ENCODE data around the gene LRRC23. TPM values are rescaled to one million over a fixed set of nuclear protein-coding genes. Genes with fewer than 3 reads are reported as not detected.

The LRRC23 gene
- total and polyA plus RNA-seq, 2 of the 13 experiments (the other 11 are each of a cell fraction or from before 2014, with no cell fraction given) = 6.0 to 7.8 TPM

DNA sequence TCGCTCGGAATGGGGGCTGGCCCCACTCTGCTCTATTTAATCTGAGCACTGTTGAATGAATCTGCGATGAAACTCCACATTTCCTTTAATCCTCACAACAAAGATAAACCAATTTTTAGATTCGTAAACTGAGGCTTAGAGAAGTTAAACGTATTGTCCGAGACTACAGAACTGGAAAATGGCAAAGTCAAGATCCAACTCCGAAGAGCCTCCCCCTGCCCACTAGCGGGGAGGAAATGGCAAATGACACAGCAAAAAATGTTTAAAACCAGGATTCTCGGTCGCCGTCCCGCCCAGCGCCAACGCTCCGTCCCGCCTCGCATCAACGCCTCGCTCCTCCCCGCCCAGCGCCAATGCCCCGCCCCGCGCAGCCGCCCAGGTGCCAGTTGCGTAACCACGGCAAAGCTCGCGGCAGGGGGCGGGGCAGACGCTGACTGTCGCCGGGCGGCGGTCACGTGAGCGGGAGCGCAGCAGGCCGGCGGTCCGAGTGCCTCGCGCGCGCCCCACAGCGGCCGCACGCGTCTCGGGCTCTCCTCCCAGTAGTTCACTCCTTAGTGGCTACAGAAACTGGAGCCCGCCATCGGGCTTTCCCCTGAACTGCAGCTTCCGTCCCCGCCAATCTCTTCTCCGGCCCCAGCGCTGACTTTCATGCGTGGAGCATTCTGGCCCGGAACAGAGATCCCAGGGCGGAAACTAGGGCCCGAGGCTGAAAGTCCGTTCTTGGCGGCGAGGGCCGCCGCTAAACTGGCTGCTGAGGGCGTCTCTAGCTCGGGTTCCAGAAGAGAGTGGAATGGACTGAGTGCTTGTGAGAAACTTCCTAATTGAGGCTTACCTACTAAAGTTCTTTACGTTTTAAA lies 13.6 kb upstream of the LRRC23 start (continued):
- TF ChIP-seq, protein P1, sequence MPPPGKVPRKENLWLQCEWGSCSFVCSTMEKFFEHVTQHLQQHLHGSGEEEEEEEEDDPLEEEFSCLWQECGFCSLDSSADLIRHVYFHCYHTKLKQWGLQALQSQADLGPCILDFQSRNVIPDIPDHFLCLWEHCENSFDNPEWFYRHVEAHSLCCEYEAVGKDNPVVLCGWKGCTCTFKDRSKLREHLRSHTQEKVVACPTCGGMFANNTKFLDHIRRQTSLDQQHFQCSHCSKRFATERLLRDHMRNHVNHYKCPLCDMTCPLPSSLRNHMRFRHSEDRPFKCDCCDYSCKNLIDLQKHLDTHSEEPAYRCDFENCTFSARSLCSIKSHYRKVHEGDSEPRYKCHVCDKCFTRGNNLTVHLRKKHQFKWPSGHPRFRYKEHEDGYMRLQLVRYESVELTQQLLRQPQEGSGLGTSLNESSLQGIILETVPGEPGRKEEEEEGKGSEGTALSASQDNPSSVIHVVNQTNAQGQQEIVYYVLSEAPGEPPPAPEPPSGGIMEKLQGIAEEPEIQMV (CRISPR knock-in tag; IDR thresholded peaks at IDR 0.05; ENCODE audit: low read depth) = peak; percentile 80; the same call in 1 of the 2 replicates
- TF ChIP-seq SAFB2 (CRISPR knock-in tag; IDR thresholded peaks at IDR 0.05; ENCODE audit: borderline replicate concordance, low read depth) (peak; percentile 89; the same call in 1 of the 2 replicates), MXI1 (IDR thresholded peaks at IDR 0.05; ENCODE audit: borderline replicate concordance, low read depth, low read length) (peak; percentile 87; the same call in 1 of the 3 replicates), ZNF496 (CRISPR knock-in tag; IDR thresholded peaks at IDR 0.05; ENCODE audit: insufficient replicate concordance) (no peak), PTBP1 (IDR thresholded peaks at IDR 0.05; ENCODE audit: low read depth, low read length, poor library complexity, severe bottlenecking) (peak; percentile 41), ZC3H13 (CRISPR knock-in tag; IDR thresholded peaks at IDR 0.05) (peak; percentile 98), TAF15 (IDR thresholded peaks at IDR 0.05; ENCODE audit: low read depth, low read length, poor library complexity, severe bottlenecking) (peak; percentile 74), HNRNPL (IDR thresholded peaks at IDR 0.05; ENCODE audit: low read depth, low read length) (no peak), MIXL1 (CRISPR knock-in tag; IDR thresholded peaks at IDR 0.05) (peak; percentile 38; the same call in 1 of the 2 replicates), ZNF614 (CRISPR knock-in tag; IDR thresholded peaks at IDR 0.05; ENCODE audit: borderline replicate concordance) (peak; percentile 91; the same call in 1 of the 2 replicates), ZNF33B (CRISPR knock-in tag; IDR thresholded peaks at IDR 0.05) (no peak; the same call in 1 of the 2 replicates), RNF2 (conservative IDR thresholded peaks at IDR 0.05; ENCODE audit: low read depth) (no peak; the same call in 1 of the 2 replicates), SIX4 (CRISPR knock-in tag; IDR thresholded peaks at IDR 0.05) (no peak)
- TF ChIP-seq, protein P2, sequence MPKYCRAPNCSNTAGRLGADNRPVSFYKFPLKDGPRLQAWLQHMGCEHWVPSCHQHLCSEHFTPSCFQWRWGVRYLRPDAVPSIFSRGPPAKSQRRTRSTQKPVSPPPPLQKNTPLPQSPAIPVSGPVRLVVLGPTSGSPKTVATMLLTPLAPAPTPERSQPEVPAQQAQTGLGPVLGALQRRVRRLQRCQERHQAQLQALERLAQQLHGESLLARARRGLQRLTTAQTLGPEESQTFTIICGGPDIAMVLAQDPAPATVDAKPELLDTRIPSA (CRISPR knock-in tag; IDR thresholded peaks at IDR 0.05; ENCODE audit: borderline replicate concordance) = no peak
- TF ChIP-seq, protein P3, sequence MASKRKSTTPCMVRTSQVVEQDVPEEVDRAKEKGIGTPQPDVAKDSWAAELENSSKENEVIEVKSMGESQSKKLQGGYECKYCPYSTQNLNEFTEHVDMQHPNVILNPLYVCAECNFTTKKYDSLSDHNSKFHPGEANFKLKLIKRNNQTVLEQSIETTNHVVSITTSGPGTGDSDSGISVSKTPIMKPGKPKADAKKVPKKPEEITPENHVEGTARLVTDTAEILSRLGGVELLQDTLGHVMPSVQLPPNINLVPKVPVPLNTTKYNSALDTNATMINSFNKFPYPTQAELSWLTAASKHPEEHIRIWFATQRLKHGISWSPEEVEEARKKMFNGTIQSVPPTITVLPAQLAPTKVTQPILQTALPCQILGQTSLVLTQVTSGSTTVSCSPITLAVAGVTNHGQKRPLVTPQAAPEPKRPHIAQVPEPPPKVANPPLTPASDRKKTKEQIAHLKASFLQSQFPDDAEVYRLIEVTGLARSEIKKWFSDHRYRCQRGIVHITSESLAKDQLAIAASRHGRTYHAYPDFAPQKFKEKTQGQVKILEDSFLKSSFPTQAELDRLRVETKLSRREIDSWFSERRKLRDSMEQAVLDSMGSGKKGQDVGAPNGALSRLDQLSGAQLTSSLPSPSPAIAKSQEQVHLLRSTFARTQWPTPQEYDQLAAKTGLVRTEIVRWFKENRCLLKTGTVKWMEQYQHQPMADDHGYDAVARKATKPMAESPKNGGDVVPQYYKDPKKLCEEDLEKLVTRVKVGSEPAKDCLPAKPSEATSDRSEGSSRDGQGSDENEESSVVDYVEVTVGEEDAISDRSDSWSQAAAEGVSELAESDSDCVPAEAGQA (IDR thresholded peaks at IDR 0.05; ENCODE audit: low read depth) = 0 out of 2 replicates have a peak, but pooled peaks have one; percentile 56
- TF ChIP-seq, protein P3 (CRISPR knock-in tag; IDR thresholded peaks at IDR 0.05; ENCODE audit: borderline replicate concordance) = no peak
- TF ChIP-seq, protein P4, sequence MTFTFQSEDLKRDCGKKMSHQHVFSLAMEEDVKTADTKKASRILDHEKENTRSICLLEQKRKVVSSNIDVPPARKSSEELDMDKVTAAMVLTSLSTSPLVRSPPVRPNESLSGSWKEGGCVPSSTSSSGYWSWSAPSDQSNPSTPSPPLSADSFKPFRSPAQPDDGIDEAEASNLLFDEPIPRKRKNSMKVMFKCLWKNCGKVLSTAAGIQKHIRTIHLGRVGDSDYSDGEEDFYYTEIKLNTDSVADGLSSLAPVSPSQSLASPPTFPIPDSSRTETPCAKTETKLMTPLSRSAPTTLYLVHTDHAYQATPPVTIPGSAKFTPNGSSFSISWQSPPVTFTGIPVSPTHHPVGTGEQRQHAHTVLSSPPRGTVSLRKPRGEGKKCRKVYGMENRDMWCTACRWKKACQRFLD (CRISPR knock-in tag; IDR thresholded peaks at IDR 0.05; ENCODE audit: borderline replicate concordance) = peak; percentile 72; the same call in 1 of the 2 replicates
